Naive B cell (primary cell): ENCODE data around the gene P2RX2. TPM values are rescaled to one million over a fixed set of nuclear protein-coding genes. Genes with fewer than 3 reads are reported as not detected.
"Not testable (repeated sequence)": the region's sequence is repeated elsewhere in the genome, so short reads cannot be mapped to it uniquely, and the experiment has no call there.

Experiments
- ATAC-seq, 2 donors: fragments of 150-1000 bp; cut with Tn5 transposase; 2 replicates each; pipeline ENCODE4 v1.10.0; 2021; ENCODE audit warnings: low read depth in 2 of 2, mild to moderate bottlenecking in 2 of 2, moderate library complexity in 2 of 2
- DNase-seq: peaks from one replicate; pipeline ENCODE4 v3.0.0; 2022
- H3K27ac Mint-ChIP-seq, 6 donors: one replicate each; pipeline ENCODE4 v1.8.0; 2020 to 2022; ENCODE audit warnings: mild to moderate bottlenecking in 6 of 6, mixed read lengths in 6 of 6, moderate library complexity in 5 of 6, inconsistent platforms in 2 of 6
- H3K27me3 Mint-ChIP-seq, 3 donors: one replicate each; pipeline ENCODE4 v1.8.0; 2021 to 2022; ENCODE audit warnings: mixed read lengths in 3 of 3, mild to moderate bottlenecking in 1 of 3
- H3K36me3 Mint-ChIP-seq, 2 donors: one replicate each; pipeline ENCODE4 v1.8.0; 2020 to 2022; ENCODE audit warnings: mixed read lengths in 2 of 2, inconsistent platforms in 1 of 2, mild to moderate bottlenecking in 1 of 2
- H3K4me1 Mint-ChIP-seq, 3 donors: one replicate each; pipeline ENCODE4 v1.8.0; 2020 to 2022; ENCODE audit warnings: mixed read lengths in 3 of 3, inconsistent platforms in 1 of 3, mild to moderate bottlenecking in 1 of 3, moderate library complexity in 1 of 3
- H3K4me3 Mint-ChIP-seq, 8 donors: one replicate each; pipeline ENCODE4 v1.8.0; 2020 to 2022; ENCODE audit warnings: mild to moderate bottlenecking in 8 of 8, mixed read lengths in 8 of 8, moderate library complexity in 8 of 8, inconsistent platforms in 2 of 8
- H3K9me3 Mint-ChIP-seq, 7 donors: one replicate each; pipeline ENCODE4 v1.8.0; 2020 to 2022; ENCODE audit warnings: mixed read lengths in 7 of 7, mild to moderate bottlenecking in 5 of 7, inconsistent platforms in 2 of 7, moderate library complexity in 1 of 7
- polyA plus RNA-seq, 6 donors: library from polyadenylated mRNA; unstranded; fragments of 300-500 nt; fragmentation: Illumina TruSeq; gene quantifications; one replicate each; pipeline ENCODE4 v1.2.3, GENCODE V29; 2021; ENCODE audit warnings: low read depth in 6 of 6

Gene P2RX2
- polyA plus RNA-seq, 6 donors from 2014 or later, result not detected

GRCh38 chr12:132588821-132589669, 29.5 kb upstream of the P2RX2 start:
- Mint-ChIP-seq H3K27ac (no peak overlapping the region), H3K4me3 (no peak overlapping the region), H3K4me1 (peaks cover 0 to 5% (median 0%) of the 10 kb centered on the region in 3 donors), H3K27me3 (peaks cover 0 to 17% (median 5%) of the 10 kb centered on the region in 3 donors), H3K36me3 (no peaks in the 10 kb centered on the region), H3K9me3 (peaks cover 0 to 6% (median 0%) of the 10 kb centered on the region in 7 donors)
- no peak for DNase-seq
- no peak for ATAC-seq

GRCh38 chr12:132591107-132591935, 27.3 kb upstream of the P2RX2 start:
- Mint-ChIP-seq H3K9me3 (peaks cover 0 to 6% (median 0%) of the 10 kb centered on the region in 7 donors), H3K4me1 (peaks cover 0 to 6% (median 0%) of the 10 kb centered on the region in 3 donors), H3K4me3 (no peak overlapping the region), H3K27me3 (peaks cover 4 to 17% (median 5%) of the 10 kb centered on the region in 3 donors), H3K36me3 (no peaks in the 10 kb centered on the region), H3K27ac (no peak overlapping the region)
- ATAC-seq (no peak), DNase-seq (no peak)

GRCh38 chr12:132592282-132592970, 26.1 kb upstream of the P2RX2 start:
- H3K27ac Mint-ChIP-seq, result peak overlapping the region in 1 of 6 donors; percentile 55

GRCh38 chr12:132593071-132593470, 25.5 kb upstream of the P2RX2 start:
- no peak overlapping the region for H3K4me3 Mint-ChIP-seq
- peaks cover 7 to 15% (median 11%) of the 10 kb centered on the region in 3 donors for H3K4me1 Mint-ChIP-seq
- no peaks in the 10 kb centered on the region for H3K36me3 Mint-ChIP-seq
- H3K27ac Mint-ChIP-seq, result peak overlapping the region in 1 of 6 donors; percentile 55
- peaks cover 13 to 25% (median 17%) of the 10 kb centered on the region in 3 donors for H3K27me3 Mint-ChIP-seq
- DNase-seq, result no peak
- no peak for ATAC-seq
- peaks cover 0 to 11% (median 0%) of the 10 kb centered on the region in 7 donors for H3K9me3 Mint-ChIP-seq

More at GRCh38 chr12:132592282-132592970, 26.1 kb upstream of the P2RX2 start:
- Mint-ChIP-seq H3K4me1 (peaks cover 4 to 10% (median 5%) of the 10 kb centered on the region in 3 donors), H3K9me3 (peaks cover 0 to 6% (median 0%) of the 10 kb centered on the region in 7 donors), H3K4me3 (no peak overlapping the region), H3K27me3 (peaks cover 9 to 22% (median 11%) of the 10 kb centered on the region in 3 donors), H3K36me3 (no peaks in the 10 kb centered on the region)
- no peak for DNase-seq
- ATAC-seq, result no peak

GRCh38 chr12:132593521-132593920, 25.1 kb upstream of the P2RX2 start:
- H3K27me3 Mint-ChIP-seq, result peaks cover 13 to 26% (median 17%) of the 10 kb centered on the region in 3 donors
- peaks cover 0 to 11% (median 0%) of the 10 kb centered on the region in 7 donors for H3K9me3 Mint-ChIP-seq
- H3K4me3 Mint-ChIP-seq, result peak overlapping the region in 1 of 8 donors; percentile 2
- peaks cover 8 to 17% (median 12%) of the 10 kb centered on the region in 3 donors for H3K4me1 Mint-ChIP-seq
- no peak for DNase-seq
- no peak for ATAC-seq
- H3K36me3 Mint-ChIP-seq, result no peaks in the 10 kb centered on the region
- no peak overlapping the region for H3K27ac Mint-ChIP-seq

GRCh38 chr12:132593938-132594358, 24.6 kb upstream of the P2RX2 start:
- no peak overlapping the region for H3K27ac Mint-ChIP-seq
- no peak for DNase-seq
- H3K36me3 Mint-ChIP-seq, result no peaks in the 10 kb centered on the region
- H3K4me1 Mint-ChIP-seq, result peaks cover 12 to 20% (median 16%) of the 10 kb centered on the region in 3 donors
- peaks cover 13 to 30% (median 17%) of the 10 kb centered on the region in 3 donors for H3K27me3 Mint-ChIP-seq
- H3K4me3 Mint-ChIP-seq, result peak overlapping the region in 1 of 8 donors; percentile 2
- H3K9me3 Mint-ChIP-seq, result peaks cover 0 to 7% (median 0%) of the 10 kb centered on the region in 7 donors
- ATAC-seq, result peak in 1 of 2 donors; percentile 51

GRCh38 chr12:132595183-132595582, 23.4 kb upstream of the P2RX2 start:
- DNase-seq (no peak), ATAC-seq (no peak)
- Mint-ChIP-seq H3K9me3 (peaks cover 0 to 6% (median 0%) of the 10 kb centered on the region in 7 donors), H3K27me3 (peaks cover 13 to 30% (median 17%) of the 10 kb centered on the region in 3 donors), H3K4me3 (peak overlapping the region in 2 of 8 donors; percentile 19 to 68), H3K27ac (no peak overlapping the region), H3K36me3 (no peaks in the 10 kb centered on the region), H3K4me1 (peaks cover 20 to 24% (median 22%) of the 10 kb centered on the region in 3 donors)

- no peak for ATAC-seq
- no peaks in the 10 kb centered on the region for H3K36me3 Mint-ChIP-seq
- H3K4me1 Mint-ChIP-seq, result peaks cover 25 to 32% (median 26%) of the 10 kb centered on the region in 3 donors
- H3K27ac Mint-ChIP-seq, result no peak overlapping the region
- H3K4me3 Mint-ChIP-seq, result peak overlapping the region in 4 of 8 donors; percentile 45 to 93 (median 60)
- peaks cover 20 to 32% (median 21%) of the 10 kb centered on the region in 3 donors for H3K27me3 Mint-ChIP-seq
- H3K9me3 Mint-ChIP-seq, result peaks cover 0 to 6% (median 0%) of the 10 kb centered on the region in 7 donors
- DNase-seq, result no peak
Observed at GRCh38 chr12:132596016-132596415, 22.6 kb upstream of the P2RX2 start.

- ATAC-seq (peak; percentile 30 to 32), DNase-seq (no peak)
- no peaks in the 10 kb centered on the region for H3K36me3 Mint-ChIP-seq
- peaks cover 30 to 36% (median 33%) of the 10 kb centered on the region in 3 donors for H3K4me1 Mint-ChIP-seq
- H3K27me3 Mint-ChIP-seq, result peaks cover 25 to 40% (median 33%) of the 10 kb centered on the region in 3 donors
- peak overlapping the region; percentile 52 to 97 (median 76) for H3K27ac Mint-ChIP-seq
- H3K4me3 Mint-ChIP-seq, result peak overlapping the region; percentile 85 to 96 (median 91)
- H3K9me3 Mint-ChIP-seq, result peaks cover 0 to 6% (median 0%) of the 10 kb centered on the region in 7 donors
Observed at GRCh38 chr12:132597333-132598316, 21.0 kb upstream of the P2RX2 start.

GRCh38 chr12:132599502-132599901, 19.1 kb upstream of the P2RX2 start:
- Mint-ChIP-seq H3K4me1 (peaks cover 30 to 36% (median 33%) of the 10 kb centered on the region in 3 donors), H3K4me3 (peak overlapping the region; percentile 71 to 98 (median 82)), H3K27me3 (peaks cover 31 to 41% (median 37%) of the 10 kb centered on the region in 3 donors), H3K27ac (peak overlapping the region in 3 of 6 donors; percentile 76 to 87 (median 85))
- not testable (repeated sequence) for ATAC-seq, H3K9me3 Mint-ChIP-seq, DNase-seq, H3K36me3 Mint-ChIP-seq
